Epidermal melanocyte (primary cell): ENCODE data around the gene CLSTN2.

Experiments used
- DNase-seq: peaks from one replicate; pipeline ENCODE4 v3.0.0; 2011; ENCODE audit warnings: low spot score; ENCODE audit not compliant: insufficient read length

The CLSTN2 gene

DNA sequence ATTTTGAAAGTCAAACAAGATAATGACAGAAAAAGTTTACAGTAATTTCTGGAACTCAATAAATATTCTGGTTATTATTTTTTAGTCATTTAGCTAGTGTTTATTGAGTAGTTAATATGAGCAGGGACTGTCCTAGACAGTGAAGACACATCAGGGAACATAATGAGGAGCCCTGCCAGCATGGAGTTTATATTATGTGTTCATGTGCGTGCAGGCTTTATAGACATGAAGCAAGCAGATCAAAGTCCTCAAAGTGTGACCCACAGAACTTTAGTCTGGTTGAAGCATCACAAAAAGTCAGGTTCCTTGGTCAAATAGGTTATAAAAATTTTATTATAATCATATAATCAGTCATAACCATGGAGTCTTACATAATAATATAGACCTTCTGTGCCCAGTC, 289.3 kb downstream of the CLSTN2 start:
- no peak for DNase-seq

- no peak for DNase-seq
Measured at GRCh38 chr3:140225996-140226395, 291.0 kb downstream of the CLSTN2 start.

GRCh38 chr3:140233702-140234101, 298.7 kb downstream of the CLSTN2 start:
- no peak for DNase-seq

- no peak for DNase-seq
Measured at GRCh38 chr3:140234256-140234655, 299.3 kb downstream of the CLSTN2 start.

DNA sequence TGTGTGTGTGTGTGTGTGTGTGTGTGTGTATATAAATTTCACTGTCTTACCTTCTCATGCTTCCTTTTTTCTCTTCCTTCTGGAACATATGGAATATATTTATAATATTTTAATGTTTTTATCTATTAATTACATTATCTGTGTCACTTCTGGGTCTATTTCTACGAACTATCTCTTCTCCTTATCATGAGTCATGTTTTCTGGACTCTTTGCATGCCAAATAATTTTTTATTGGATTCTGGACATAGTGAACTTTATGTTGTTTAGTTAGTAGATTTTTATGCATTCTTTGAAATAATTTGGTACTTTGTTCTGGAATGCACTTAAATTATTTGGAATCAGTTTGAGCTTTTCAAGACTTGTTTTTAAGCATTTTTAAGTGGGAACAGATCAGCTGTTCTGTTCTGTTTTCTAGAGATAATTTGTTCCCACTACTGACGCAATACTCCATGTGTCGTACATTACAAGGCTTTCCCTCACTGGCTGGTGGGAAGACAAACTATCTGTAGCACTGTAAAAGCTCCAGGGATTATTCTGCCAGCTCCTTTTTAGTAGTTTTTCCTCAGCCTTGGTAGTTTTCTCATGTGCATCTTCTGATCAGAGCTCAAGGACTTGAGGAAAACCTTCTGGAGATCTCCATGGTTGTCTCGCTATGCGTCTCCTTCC, 302.0 kb downstream of the CLSTN2 start:
- DNase-seq: no peak

- no peak for DNase-seq
Measured at GRCh38 chr3:140238646-140239314, 303.8 kb downstream of the CLSTN2 start.

DNA sequence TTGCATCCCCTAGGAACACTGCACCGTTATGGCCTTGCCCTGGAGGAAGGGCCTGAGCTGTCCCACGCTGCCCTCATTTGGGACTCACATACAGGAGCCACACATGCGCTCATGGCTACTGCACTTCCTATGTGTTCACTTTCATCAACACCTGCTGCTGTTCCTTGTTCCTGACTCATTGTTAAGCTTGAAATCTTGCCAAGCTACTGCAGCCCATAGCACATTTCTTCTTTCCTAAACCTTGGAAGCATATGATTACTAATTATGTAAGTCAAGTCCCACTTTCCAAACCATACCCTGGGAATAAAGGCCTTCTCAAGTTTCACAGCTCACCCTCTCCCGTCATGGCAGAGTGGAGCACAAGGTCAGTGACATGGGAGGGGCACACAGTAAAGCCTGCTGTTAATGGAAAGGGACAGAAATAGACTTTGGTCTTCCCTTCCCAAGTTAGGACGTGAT, 307.9 kb downstream of the CLSTN2 start:
- DNase-seq: no peak

GRCh38 chr3:140243575-140243974, 308.6 kb downstream of the CLSTN2 start:
- DNase-seq: no peak

DNA sequence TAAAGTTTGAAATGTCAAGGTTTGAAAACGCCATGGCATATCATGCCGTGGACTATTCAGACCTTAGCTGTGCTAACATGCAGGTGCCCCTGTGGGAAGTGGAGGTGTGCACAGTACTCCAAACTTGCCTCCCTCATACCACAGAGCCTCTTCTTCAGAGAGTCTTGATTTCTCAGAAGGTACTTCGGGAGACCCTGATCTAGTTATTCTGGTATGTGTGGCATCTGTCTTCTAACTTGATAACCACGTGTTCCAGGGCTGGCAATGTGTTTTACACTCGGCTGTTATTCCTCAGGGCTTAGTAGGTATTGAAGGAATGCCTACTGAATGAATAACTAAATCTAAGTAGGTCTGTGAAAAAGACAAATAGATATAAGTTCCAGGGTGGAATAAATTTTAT, 309.9 kb downstream of the CLSTN2 start:
- DNase-seq: no peak

- DNase-seq: no peak
Measured at GRCh38 chr3:140246578-140246977, 311.6 kb downstream of the CLSTN2 start.

DNA sequence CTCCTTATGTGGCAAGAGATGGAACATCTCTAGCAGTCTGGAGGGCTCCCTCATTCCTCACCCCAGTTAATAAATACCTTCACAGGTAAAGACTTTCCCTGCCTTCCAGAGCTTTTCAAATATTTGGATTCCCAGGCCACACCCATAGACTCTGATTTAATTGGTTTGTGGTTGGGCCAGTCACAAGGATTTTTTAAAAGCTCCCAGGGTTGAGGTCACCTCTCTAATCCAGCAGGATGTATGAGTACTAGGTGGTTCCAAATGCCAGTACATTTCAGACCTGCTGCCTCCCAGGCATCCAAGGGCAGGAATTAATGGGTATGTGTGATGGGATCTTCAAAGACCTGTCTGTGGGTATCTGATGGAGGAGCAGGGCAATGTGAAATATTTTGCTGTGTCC, 312.8 kb downstream of the CLSTN2 start:
- DNase-seq: no peak

DNA sequence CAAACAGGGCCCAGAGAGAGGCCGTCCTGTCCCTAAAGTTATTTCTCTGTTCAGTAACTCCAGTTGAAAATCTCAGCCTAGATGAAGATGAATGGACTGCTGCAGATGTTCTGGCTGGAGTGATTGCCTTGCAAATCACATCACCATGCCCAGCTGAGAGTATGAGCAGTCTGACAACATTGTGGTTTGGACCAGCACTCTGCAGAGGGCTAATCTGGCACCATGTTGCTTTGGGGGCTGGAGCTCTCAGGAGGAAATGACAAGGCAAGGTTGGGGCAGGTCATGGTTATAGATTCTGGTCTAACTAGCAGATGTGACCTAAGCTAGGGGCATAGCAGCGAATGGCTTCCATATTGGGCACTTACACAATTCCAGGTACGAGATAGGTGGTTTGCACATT, 314.2 kb downstream of the CLSTN2 start:
- no peak for DNase-seq

- no peak for DNase-seq
Measured at GRCh38 chr3:140250010-140250855, 315.2 kb downstream of the CLSTN2 start.

DNA sequence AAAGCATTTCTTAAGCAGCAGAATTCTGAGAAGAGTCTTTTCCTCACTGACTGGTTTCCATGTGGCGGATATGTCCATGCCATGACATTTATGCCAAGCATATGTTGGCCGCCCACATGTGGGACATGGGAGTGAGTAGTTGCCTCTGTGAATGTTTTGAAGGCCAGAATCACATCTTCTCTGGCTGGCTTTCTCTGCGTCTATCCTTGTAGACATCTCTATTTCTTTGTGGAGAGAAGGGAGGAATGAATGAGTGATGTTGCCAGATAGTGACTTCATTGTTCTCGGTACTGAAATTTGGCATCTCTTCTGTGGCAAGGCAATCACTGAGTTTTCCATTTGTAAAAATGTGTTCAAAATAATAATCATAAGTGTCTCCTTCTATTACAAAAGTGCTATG, 316.0 kb downstream of the CLSTN2 start:
- no peak for DNase-seq

GRCh38 chr3:140251678-140252077, 316.7 kb downstream of the CLSTN2 start:
- no peak for DNase-seq

- no peak for DNase-seq
Measured at GRCh38 chr3:140252812-140253656, 318.0 kb downstream of the CLSTN2 start.

GRCh38 chr3:140258222-140258724, 323.3 kb downstream of the CLSTN2 start:
- no peak for DNase-seq

DNA sequence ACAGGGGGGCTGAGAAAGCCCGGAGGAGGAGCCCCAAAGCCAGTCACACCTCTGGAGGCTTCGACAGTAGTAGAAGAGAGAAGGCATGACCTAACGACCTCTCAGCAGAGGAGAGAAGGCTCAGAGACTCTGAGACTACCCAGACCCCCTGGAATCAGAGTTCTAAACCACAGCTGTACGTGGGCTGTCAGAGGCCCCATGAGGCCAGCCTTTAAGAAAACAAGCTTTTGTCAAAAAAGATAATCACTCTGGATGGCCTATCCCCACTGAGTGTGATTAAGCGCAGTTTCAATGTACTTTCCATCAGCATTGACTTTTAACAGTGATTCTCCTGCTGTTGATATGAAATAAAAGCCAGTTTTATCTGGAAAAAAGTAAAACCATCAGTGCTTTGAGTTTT, 330.3 kb downstream of the CLSTN2 start:
- DNase-seq: no peak

- no peak for DNase-seq
Measured at GRCh38 chr3:140268103-140268502, 333.1 kb downstream of the CLSTN2 start.

DNA sequence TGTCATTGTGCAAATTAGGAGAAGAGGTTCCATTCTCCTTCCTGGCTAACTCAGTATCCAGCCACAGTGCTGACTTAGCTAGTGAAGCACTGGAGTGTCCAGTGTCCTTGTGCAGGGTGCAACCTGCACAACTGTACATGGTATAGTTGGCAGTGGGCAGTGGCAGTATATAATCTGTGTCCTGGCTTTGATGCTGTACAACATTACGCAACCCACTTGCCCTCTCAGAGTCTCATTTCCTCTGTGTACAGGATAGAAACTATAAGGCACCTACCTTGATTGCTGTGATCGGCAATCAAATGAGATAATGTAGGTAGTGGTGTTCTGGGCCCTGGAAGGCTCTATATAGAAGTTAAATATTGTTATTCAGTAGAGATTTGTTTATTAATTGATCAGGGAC, 333.6 kb downstream of the CLSTN2 start:
- DNase-seq: no peak

GRCh38 chr3:140270329-140270728, 335.3 kb downstream of the CLSTN2 start:
- no peak for DNase-seq
